Measurements from ENCODE around the gene MAST1.
A peak's percentile ranks its signal among the peaks of the same experiment; 100 is the strongest.
"Not testable (repeated sequence)": the region's sequence is repeated elsewhere in the genome, so short reads cannot be mapped to it uniquely, and the experiment has no call there.

The MAST1 gene

DNA sequence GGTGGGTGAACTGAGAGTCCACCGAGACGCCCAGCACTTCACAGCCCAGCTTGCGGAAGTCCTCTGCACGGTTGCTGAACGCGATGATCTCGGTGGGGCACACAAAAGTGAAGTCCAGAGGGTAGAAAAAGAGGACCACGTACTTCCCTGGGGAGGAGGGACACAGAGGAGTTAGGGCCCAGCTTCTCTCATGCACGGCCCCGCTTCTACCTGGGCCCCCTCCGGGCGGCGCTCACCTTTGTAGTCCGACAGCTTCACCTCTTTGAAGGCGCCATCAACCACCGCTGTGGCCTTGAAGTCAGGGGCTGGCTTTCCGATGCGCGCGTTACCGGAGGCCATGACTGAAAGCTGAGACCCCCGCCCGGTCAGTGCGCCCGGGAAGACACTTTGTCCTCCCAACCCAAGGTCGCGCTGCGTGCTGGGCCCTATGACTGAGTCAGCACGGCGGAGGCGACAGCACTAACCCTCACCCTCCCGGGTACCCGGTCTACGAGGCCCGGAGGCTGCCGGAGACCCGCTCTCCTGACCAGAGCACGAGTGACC, 37.3 kb upstream of the MAST1 start:
- DNase-seq (ENCODE audit: low read depth) = no peak

DNA sequence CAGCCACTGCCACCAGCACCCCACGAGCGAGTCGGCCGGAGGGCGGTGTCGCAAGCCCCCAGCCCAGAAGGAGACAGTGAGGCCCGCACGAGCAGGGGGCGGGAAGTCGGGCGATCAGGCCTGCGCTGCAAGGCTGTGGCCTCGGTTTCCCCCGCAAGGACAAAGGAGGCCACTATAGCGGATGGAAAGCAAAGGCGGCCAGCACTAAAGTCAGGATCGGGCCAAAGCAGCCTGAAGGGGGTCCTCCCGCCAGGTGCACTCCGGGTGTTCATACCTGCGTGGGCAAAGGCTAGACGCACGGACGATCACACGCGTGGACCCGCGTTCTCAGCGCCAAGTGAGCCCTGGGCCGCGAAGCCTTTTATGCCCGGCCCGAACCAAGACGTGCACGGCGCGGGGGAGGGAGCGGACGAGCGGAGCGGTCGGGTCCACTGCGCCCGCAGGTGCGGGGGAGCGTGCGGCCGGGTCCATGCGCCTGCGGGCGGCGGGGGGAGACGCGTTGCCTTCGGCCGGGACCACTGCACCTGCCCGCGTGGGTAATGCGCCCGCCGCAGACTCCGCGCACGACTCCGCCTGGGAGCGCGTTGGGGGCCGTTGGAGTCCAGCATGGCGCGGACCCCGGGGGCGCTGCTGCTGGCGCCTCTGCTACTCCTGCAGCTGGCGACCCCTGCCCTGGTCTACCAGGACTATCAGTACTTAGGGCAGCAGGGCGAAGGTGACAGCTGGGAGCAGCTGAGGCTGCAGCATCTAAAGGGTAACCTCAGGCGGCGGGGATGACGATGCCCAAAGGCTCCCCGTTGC, 36.6 kb upstream of the MAST1 start, which contains the start of the genes PRDX2 and THSD8:
TSS of gene PRDX2 (minus strand) at position 335 of the 801 bp plus-strand sequence. CDS start 539 bp downstream, outside the sequence.
TSS of gene THSD8 (plus strand) at position 604 of the 801 bp plus-strand sequence. CDS start at position 607, 3 bp downstream.
- peak; percentile 68 for DNase-seq (ENCODE audit: low read depth)

DNA sequence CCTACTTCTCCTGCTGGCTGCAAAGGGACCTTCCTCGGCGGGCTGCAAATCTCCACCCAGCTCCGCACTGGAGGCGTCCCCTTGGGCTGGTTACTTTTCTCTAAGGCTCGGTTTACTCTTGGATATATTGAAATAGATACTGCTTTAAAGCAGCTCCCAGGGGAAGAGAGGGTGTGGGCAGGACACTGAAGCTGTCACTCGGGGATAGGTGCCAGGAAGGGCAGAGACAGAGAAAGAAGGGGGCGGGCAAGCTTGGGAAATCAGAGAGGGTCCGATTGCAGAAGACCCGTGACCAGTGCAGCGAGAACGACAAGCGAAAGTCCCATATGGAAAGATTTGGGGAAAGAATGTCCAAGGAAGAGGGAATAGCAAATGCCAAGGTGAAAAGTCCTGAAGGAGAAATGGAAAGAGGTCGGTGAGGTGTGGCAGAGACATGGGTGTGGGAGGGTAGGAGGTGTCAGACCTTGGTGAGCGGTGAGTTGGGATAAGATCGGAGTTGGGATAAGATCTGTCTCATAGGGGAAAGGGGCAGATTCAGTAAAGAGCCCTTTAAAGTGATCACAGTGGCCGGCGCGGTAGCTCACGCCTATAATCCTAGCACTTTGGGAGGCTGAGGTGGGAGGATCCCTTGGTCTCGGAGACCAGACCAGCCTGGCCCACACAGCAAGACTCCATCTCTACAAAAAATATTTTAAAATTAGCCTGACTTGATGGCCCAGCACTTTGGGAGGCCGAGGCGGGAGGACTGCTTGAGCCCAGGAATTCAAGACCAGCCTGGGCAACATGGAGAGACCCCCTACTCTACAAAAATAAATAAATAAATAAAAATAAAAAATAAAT, 35.8 kb upstream of the MAST1 start:
- DNase-seq (ENCODE audit: low read depth) = no peak

DNA sequence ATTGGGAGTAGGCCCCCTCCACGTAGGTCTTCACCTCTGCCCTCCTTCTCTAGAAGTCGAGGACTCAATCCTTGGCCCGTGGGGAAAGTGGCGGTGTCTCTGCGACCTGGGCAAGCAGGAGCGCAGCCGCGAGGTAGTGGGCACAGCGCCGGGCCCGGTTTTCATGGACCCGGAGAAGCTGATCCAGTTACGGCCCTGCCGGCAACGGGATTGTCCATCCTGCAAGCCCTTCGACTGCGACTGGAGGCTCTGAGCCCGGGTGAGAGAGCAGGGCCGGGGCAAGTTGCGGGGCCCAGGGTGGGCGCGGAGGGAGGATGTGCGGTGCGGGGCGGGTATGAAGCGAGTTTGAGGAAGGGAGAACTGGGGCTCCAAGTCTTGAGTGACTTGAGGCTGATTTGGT, 34.3 kb upstream of the MAST1 start:
- no peak for DNase-seq (ENCODE audit: low read depth)

DNA sequence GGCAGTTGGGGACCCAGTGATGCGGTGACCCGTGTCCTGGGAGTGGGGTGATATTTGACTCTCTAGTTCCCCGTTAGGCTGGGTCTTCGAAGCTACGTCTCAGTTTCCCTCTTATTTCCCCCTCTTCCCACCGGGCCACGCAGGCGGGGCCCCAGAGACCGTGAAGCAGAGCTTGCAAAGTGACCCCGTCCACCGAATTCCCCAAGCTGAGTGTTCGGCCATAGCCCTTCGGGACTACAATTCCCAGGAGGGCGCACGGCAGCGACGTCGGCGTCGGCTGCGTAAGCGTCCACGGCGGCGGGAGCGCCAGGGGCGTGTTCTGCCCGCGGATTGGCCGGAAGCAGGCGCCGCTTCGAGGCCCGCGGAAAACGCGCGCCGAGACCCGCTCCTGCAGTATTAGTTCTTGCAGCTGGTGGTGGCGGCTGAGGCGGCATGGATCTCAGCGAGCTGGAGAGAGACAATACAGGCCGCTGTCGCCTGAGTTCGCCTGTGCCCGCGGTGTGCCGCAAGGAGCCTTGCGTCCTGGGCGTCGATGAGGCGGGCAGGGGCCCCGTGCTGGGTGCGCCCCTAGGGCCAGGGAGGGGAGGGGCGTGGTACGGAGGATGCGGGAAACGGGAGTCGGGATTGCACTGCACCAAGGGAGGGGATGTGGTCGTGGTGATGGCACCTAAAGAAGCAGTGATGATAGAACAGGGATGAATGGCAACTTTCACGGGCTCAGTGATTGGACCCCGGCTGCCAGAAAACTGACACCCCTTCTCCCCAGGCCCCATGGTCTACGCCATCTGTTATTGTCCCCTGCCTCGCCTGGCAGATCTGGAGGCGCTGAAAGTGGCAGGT, 31.9 kb upstream of the MAST1 start, which contains the start of gene RNASEH2A:
TSS of gene RNASEH2A (plus strand) at position 343 of the 840 bp plus-strand sequence. CDS start at position 433, 90 bp downstream.
- peak; percentile 85 for DNase-seq (ENCODE audit: low read depth)

DNA sequence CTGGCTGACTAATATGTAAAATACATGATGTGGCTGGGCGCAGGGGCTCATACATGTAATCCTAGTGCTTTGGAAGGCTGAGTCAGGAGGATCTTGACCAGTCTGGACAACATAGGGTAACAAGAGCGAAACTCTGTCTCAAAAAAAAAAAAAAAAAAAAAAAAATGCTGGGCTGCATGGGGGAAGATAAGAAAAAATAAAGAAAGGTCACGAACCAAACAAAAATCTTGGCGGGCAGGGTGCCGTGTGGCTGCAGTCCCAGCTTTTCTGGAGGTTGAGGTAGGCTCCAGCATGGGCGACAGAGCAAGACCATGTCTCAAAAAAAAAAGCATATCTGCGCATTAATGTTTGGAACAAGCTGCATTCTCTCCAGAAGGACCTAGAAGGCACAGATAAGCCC, 23.2 kb upstream of the MAST1 start:
- DNase-seq (ENCODE audit: low read depth) = no peak

DNA sequence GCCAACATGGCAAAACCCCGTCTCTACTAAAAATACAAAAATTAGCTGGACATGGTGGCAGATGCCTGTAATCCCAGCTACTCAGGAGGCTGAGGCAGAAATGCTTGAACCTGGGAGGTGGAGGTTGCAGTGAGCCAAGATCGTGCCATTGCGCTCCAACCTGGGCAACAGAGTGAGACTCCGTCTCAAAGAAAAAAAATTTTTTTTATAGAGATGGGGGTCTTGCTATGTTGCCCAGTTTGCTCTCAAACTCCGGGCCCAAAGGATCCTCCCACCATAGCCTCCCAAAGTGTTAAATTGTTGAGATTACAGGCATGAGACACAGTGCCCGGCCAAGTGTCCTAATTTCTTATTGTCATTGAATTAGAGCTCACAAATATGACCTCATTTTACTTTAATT, 21.1 kb upstream of the MAST1 start:
- DNase-seq (ENCODE audit: low read depth) = not testable (repeated sequence)

DNA sequence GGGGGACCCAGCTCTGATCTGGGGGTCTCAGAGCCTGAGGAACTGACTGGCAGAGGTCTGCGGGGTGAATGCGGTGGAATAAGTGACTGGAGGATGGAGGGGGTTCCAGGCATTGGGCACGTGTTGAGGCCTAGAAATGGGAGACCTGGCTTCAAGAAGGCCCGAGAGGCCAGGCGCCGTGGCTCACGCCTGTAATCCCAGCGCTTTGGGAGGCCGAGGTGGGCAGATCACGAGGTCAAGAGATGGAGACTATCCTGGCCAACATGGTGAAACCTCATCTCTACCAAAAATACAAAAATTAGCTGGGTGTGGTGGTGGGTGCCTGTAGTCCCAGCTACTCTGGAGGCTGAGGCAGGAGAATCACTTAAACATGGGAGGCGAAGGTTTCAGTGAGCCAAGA, 20.5 kb upstream of the MAST1 start:
- DNase-seq (ENCODE audit: low read depth) = not testable (repeated sequence)

DNA sequence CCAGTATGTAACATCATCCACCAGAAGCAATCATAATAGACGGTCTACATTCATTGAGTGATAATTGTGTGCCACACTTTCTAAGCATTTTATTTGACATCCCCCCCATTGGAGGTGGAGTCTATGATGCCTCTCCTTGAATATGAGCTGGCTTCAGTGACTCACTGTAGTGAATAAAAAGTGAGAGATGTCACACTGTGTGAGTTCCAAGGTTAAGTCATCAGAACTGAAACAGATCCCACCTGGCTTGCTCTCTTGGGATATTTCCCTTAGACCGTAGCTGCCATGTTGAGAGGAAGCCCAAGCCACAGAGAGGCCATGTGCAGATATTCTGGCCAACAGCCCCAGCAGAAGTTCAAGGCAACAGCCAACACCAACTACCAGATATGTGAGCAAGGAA, 16.6 kb upstream of the MAST1 start:
- DNase-seq (ENCODE audit: low read depth) = no peak

DNA sequence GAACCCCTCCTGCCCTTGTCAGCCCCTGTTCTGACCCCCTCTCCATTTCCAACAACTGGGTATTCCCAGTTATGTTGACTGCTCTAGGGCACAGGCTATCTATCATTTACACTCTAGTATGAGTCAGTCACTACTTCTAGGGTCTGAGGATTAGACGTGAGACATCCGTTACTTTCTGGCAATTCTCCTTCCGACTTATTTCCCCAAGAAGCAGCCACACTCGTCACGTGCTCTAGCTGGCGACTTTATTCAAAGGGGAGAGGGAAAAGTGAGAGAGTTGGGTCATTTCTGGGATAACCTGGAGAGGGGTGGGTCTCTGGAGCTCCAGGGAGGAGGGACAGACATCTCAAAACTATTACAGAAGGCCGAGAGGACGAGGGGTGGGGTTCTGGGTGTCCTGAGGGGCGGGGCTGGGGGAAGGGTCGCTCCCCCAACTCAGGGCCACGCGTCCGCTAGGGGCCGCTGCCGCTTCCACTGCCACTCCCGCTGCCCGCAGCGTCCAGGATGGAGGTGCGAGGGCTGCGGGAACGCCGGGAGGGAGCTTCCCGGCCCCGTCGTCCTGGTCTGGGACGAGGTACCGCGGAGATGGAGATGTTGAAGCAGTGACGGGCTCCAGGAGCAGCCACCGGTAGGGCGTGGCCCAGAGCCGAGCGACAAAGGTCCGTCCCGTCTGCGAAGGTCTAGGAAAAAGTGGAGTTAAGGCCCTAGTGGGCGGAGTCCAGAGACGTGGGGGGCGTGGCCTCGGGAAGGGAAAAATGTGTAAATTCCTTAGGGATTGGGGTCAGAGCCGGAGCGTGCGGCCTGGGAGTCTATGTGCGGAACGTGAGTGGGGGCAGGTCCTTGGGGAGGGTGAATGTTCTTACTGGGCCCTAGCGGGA, 12.8 kb upstream of the MAST1 start:
- DNase-seq (ENCODE audit: low read depth) = peak; percentile 47

DNA sequence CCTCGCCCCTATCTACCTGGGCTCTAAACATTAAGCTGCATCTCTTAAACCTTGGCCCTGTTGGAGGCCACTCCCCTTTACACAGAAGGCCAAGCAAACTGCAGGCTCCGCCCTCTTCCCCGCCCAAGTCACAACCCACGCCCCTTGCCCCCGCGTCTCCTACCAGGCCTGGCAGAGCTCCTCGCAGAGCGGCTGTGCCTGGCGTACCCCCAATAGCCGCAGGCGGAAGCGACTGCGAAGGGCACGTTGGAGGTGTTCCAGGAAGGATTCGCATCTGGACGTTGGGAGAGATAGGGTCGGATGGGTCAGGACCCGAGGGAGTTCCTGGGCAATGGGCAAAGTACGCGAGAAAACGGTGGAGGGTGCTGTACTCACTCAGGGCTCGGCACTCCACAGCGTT, 9.8 kb upstream of the MAST1 start:
- DNase-seq (ENCODE audit: low read depth) = no peak

DNA sequence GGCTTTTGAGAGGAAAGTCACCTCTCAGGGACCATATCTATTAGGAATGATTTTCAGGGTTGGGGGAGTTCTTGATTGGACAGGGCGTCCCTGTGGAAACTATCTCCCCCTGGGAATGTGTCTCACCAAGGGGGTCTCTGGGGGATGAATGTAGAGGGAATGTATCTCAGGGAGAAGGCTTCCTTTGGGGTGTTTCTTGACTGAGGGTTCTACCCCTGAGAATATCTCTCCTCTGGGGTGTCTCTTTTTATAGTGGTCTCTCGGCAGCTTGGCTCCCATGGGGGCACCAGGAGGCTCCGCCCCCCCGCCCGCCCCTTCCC, 4.9 kb upstream of the MAST1 start:
- no peak for DNase-seq (ENCODE audit: low read depth)

DNA sequence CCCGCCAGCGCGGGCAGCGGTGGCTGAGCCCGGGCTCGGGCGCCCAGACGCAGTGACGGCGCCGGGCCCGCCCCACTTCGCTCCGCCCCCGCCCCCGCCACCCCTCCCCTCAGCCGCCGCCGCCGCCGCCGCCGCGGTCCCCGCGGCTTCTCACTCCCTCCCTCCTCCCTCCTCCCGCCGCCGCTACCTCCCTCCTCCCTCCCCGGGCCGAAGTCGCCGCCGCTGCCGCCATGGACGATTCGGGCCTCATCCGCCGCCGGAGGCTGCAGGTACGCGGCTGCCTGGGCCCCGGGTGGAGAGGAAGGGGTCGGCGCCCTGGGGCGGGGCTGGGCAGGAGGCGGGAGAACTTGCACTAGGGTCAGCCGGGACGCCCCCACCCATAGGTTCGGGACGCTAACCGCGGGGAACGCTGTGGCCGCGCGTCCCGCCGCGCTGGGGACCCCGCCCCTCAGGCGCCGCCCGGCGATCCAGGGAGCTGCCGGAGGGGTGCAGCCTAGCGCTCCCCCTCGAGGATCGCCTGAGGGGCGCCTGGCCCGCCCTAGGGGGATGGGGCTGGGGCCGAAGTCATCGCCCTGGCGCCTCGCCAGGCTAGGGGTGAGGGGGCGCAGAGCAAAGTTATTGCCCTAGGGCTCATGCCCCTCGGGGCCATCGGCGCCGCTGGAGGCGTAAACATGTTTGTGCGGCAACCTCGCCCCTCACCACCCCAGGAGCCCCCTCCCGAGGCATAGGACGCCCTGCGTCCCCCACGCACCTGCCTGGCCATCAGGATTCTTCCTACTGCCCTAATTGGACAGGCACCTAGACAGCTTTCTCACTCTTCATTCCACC, 4.4 kb upstream of the MAST1 start:
- no peak for DNase-seq (ENCODE audit: low read depth)

DNA sequence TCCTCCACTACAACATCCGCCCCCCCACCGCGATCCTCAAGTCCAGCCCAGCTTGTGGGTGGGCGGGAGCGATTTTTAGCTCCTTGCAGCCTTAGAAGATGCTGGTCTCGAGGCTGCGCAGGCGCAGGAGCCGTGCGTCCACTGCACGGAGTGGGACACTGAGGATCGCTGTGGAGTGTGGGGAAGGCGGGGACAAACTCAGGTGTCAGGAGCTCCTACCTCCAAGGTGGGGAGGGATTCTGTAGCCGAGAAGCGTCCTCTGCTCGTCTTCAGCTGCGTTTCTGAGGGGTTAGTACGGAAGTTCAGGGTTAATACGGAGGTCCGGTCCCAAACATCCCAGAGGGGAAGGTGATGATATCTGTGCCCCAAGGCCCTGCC, 3.8 kb upstream of the MAST1 start, which contains the start of gene RTBDN:
TSS of gene RTBDN (minus strand) at position 14 of the 378 bp plus-strand sequence. CDS start 4,600 bp downstream, outside the sequence.
- no peak for DNase-seq (ENCODE audit: low read depth)

DNA sequence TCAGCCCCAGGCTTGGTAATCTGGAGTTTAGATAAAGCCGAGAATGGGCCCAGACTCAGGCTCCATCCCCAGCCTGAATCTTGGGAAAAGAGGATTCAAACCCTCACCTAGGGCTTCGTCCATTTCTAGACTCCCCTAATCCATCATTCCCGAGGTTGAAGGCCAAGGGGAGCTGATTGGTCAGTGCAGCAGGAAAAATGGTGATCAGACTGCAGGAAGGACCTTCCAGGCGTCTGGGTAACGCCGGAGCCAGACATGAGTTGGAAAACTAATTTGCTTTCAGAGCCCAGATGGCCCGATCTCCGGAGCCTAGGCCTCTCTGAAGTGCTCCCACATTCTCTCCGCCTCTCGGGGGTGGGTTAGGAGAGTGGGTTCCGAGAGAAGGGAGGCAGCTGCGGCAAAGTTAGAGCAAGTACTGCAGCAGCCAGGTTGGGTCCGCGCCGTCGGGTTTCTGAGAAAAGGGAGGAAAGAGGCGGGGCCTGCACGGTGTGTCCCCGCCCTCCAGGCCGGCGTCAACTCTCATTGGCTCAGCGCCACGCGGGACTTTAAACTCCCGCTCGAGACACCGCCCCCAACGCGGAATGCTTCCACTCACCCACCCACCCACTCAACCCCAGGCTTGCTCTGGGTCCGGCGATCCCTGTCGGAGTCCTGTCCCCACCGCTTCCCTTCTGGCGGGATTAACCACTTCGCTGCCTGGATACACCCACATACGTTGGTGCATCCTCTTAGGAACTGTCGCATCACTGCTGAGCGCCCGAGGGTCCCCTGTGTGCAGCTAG, 3.1 kb upstream of the MAST1 start:
- no peak for DNase-seq (ENCODE audit: low read depth)

DNA sequence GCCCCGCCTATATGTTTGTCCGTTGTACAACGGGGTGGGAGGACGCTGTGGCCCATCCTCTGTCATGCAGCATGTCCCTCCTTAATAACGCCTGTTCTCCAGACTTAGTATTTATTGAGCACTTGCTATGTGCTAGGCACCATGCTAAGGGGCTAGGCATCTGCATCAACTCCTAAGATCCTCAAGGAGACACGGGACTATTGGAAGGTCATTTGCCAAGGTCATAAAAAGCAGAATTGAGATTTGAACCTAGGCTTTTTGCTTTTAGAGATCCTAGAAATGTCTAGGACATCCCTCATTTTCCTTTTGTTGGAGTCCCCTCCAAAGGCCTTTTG, 1.8 kb upstream of the MAST1 start:
- DNase-seq (ENCODE audit: low read depth) = no peak

DNA sequence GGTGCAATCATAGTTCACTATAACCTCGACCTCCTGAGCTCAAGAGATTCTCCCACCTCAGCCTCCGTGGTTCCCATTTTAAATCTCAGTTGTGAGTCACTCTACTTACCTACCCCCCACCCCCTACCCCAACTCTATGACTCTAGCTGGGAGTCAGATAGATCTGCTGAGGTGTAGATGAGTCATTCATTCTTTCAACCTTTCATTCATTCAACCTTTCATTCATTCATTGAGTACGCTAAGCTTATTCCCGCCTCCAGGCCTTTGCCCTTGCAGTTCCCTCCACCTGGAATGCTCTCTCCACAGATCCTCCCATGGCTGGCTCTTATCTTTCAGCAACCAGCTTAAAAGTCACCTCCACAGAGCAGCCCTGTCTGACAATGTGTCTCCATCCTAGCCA, 1.1 kb upstream of the MAST1 start:
- DNase-seq (ENCODE audit: low read depth) = no peak

DNA sequence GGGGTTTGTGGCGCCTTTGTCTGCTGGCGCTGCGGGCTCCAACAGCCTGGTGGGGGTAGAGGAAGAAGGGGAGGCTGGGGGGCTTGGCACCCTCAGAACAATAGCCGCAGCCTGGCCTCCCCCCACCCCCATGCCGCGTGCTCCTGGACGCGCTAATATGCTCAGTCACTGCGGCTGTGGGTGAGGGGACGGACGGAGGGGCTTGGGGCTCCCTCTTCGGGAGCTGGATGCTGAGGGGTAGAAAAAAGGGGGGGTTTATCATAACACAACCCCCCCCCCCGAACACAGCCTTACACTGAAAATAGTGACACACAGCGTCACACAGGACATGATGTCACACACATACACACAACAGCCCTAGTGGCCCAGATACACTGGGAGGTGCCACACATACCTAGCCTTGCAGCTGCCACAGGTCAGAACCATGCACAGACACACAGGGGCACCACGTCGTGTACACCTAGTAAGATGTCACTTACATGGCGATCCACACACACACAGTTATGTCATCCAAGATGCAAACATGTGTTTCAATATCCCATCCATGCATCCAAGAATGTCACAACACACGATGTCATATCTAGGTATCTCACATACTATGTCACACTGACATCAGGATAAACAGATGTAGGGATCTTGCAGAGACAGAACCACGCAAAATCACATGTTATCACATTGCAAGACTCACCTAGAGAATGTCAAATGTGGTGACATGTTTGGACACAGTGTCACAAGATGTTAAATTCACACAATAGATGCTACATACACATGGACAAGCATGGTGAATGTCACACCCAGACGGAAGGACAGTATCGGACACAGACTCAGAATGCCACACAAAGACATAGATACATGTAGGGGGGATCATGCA, 806 bp downstream of the MAST1 start:
- no peak for DNase-seq (ENCODE audit: low read depth)
